ENCODE data around the gene NRXN3. TPM values are rescaled to one million over a fixed set of nuclear protein-coding genes. Genes with fewer than 3 reads are reported as not detected.

The NRXN3 gene
- total and polyA plus RNA-seq, 2 of the 13 experiments (the other 11 are each of a cell fraction or from before 2014, with no cell fraction given): 0.03 TPM; not detected in 1

DNA sequence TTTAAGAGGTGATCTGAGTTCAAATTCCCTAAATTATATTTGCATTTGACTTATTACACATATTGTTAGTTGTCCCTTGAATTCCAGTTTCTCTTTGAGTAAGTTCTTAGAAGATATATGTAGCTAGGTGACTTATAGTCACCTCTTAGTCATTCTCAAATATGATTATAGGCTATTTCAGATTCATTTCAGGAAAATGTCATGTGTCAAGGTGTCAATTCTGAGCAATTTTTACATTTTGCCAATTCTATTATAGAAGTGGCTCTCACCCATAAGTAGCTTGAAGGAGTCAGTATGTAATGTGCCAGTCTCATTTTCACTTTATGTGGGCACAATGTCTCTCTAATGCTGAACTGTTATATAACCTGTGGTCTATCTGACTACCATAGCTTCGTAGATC is 1417.7 kb downstream of the NRXN3 start:
- FAIRE-seq: no peak
- ATAC-seq: no peak
- ChIA-PET POLR2A (no interaction called here), CTCF (ENCODE audit: low intra/inter-chr PET ratio, low total read pairs) (no interaction called here)
- intact Hi-C loops (cut with micrococcal nuclease; ENCODE audit: unreplicated experiment) (no loop called here), in situ Hi-C loops (cut with HindIII; ENCODE audit: extremely low pct_ligation_motif_present, low pct_unique_long_range_greater_than_20kb) (loop anchor here (25.0 kb wide), 1 partner anchor 99 kb away; no protein-coding TSS in a partner anchor)
- no TSS peak for BruUV-seq (replicated peaks)
- H4K20me1 ChIP-seq (ENCODE audit: insufficient read depth, low read length): no peaks in the 10 kb centered on the region
- no peak overlapping the region for H3K4me2 ChIP-seq (ENCODE audit: low read depth, low read length)
- no peak for TF ChIP-seq KMT2A (CRISPR knock-in tag; IDR thresholded peaks at IDR 0.05)
- TF ChIP-seq SMAD1 (CRISPR knock-in tag; IDR thresholded peaks at IDR 0.05; ENCODE audit: borderline replicate concordance, low read depth): no peak
- no peak for TF ChIP-seq MLLT10 (CRISPR knock-in tag; IDR thresholded peaks at IDR 0.05)
- no peak for TF ChIP-seq U2AF1 (optimal IDR thresholded peaks at IDR 0.05; ENCODE audit: low read depth, low read length)
- no peak for TF ChIP-seq TEAD3 (CRISPR knock-in tag; optimal IDR thresholded peaks at IDR 0.05; ENCODE audit: borderline replicate concordance)
- no peak for TF ChIP-seq ZMYM2 (CRISPR knock-in tag; IDR thresholded peaks at IDR 0.05)
- no peak for TF ChIP-seq NFIB (CRISPR knock-in tag; IDR thresholded peaks at IDR 0.05; ENCODE audit: borderline replicate concordance)
- TF ChIP-seq PCBP2 (optimal IDR thresholded peaks at IDR 0.05; ENCODE audit: low read depth, low read length, poor library complexity, severe bottlenecking): no peak
- TF ChIP-seq GTF2F1 (IDR thresholded peaks at IDR 0.05; ENCODE audit: low read length): no peak
- no peak for TF ChIP-seq TCF7 (IDR thresholded peaks at IDR 0.05; ENCODE audit: low read depth)
- no peak for TF ChIP-seq POLR2AphosphoS2 (IDR thresholded peaks at IDR 0.05; ENCODE audit: low read depth, low read length)
- TF ChIP-seq RFX5 (IDR thresholded peaks at IDR 0.05; ENCODE audit: low read depth, low read length): no peak
- TF ChIP-seq RFXANK (CRISPR knock-in tag; IDR thresholded peaks at IDR 0.05): no peak
- TF ChIP-seq, protein P1, sequence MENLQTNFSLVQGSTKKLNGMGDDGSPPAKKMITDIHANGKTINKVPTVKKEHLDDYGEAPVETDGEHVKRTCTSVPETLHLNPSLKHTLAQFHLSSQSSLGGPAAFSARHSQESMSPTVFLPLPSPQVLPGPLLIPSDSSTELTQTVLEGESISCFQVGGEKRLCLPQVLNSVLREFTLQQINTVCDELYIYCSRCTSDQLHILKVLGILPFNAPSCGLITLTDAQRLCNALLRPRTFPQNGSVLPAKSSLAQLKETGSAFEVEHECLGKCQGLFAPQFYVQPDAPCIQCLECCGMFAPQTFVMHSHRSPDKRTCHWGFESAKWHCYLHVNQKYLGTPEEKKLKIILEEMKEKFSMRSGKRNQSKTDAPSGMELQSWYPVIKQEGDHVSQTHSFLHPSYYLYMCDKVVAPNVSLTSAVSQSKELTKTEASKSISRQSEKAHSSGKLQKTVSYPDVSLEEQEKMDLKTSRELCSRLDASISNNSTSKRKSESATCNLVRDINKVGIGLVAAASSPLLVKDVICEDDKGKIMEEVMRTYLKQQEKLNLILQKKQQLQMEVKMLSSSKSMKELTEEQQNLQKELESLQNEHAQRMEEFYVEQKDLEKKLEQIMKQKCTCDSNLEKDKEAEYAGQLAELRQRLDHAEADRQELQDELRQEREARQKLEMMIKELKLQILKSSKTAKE (CRISPR knock-in tag; IDR thresholded peaks at IDR 0.05; ENCODE audit: borderline replicate concordance): no peak
- TF ChIP-seq, protein P2, sequence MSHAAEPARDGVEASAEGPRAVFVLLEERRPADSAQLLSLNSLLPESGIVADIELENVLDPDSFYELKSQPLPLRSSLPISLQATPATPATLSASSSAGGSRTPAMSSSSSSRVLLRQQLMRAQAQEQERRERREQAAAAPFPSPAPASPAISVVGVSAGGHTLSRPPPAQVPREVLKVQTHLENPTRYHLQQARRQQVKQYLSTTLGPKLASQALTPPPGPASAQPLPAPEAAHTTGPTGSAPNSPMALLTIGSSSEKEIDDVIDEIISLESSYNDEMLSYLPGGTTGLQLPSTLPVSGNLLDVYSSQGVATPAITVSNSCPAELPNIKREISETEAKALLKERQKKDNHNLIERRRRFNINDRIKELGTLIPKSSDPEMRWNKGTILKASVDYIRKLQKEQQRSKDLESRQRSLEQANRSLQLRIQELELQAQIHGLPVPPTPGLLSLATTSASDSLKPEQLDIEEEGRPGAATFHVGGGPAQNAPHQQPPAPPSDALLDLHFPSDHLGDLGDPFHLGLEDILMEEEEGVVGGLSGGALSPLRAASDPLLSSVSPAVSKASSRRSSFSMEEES (CRISPR knock-in tag; IDR thresholded peaks at IDR 0.05): no peak
- no peak for TF ChIP-seq REPIN1 (CRISPR knock-in tag; IDR thresholded peaks at IDR 0.05; ENCODE audit: borderline replicate concordance, low read depth)
- TF ChIP-seq, protein P3, sequence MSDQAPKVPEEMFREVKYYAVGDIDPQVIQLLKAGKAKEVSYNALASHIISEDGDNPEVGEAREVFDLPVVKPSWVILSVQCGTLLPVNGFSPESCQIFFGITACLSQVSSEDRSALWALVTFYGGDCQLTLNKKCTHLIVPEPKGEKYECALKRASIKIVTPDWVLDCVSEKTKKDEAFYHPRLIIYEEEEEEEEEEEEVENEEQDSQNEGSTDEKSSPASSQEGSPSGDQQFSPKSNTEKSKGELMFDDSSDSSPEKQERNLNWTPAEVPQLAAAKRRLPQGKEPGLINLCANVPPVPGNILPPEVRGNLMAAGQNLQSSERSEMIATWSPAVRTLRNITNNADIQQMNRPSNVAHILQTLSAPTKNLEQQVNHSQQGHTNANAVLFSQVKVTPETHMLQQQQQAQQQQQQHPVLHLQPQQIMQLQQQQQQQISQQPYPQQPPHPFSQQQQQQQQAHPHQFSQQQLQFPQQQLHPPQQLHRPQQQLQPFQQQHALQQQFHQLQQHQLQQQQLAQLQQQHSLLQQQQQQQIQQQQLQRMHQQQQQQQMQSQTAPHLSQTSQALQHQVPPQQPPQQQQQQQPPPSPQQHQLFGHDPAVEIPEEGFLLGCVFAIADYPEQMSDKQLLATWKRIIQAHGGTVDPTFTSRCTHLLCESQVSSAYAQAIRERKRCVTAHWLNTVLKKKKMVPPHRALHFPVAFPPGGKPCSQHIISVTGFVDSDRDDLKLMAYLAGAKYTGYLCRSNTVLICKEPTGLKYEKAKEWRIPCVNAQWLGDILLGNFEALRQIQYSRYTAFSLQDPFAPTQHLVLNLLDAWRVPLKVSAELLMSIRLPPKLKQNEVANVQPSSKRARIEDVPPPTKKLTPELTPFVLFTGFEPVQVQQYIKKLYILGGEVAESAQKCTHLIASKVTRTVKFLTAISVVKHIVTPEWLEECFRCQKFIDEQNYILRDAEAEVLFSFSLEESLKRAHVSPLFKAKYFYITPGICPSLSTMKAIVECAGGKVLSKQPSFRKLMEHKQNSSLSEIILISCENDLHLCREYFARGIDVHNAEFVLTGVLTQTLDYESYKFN (CRISPR knock-in tag; conservative IDR thresholded peaks at IDR 0.05): no peak
- TF ChIP-seq ZFAT (CRISPR knock-in tag; conservative IDR thresholded peaks at IDR 0.05): no peak
- TF ChIP-seq ZNF143 (CRISPR knock-in tag; IDR thresholded peaks at IDR 0.05): no peak
- no peak for TF ChIP-seq ZNF572 (CRISPR knock-in tag; IDR thresholded peaks at IDR 0.05)
- peaks cover 81% of the 10 kb centered on the region for H3K9me3 ChIP-seq (ENCODE audit: low read length)
- H3K36me3 ChIP-seq (replicated peaks in 1 of 2; ENCODE audit: control insufficient read depth in 1 of 2, insufficient read depth in 2 of 2, low read length in 2 of 2): no peaks in the 10 kb centered on the region
- no peaks in the 10 kb centered on the region for H3K4me1 ChIP-seq (ENCODE audit: insufficient read depth, low read length)
- H3K27me3 ChIP-seq (ENCODE audit: control insufficient read depth in 1 of 2, insufficient read depth in 2 of 2, low read length in 2 of 2): no peaks in the 10 kb centered on the region; a peak in 1 of 5 replicates
- no peak for DNase-seq (ENCODE audit: low spot score)
- H3K27ac ChIP-seq (ENCODE audit: extremely low read length, insufficient read depth, low read length): no peak overlapping the region
- no peak overlapping the region for H3K9ac ChIP-seq (ENCODE audit: insufficient read depth, low read depth, low read length)
- WGBS (ENCODE audit: low lambda C conversion rate): 8% methylated on average over 1 of the region's 1 CpG
- no peak overlapping the region for H2AFZ ChIP-seq (ENCODE audit: low read length)
- no peak overlapping the region for H3K4me3 ChIP-seq (replicated peaks in 1 of 3; ENCODE audit: insufficient read depth in 1 of 3, low read depth in 2 of 3, low read length in 3 of 3)
- no peaks in the 10 kb centered on the region for H3K79me2 ChIP-seq (ENCODE audit: insufficient read depth, low read length)

Data from HepG2 (cell line).